ENCODE results near the gene PDGFA.

Gene PDGFA

GRCh38 chr7:467393-467828 lies 52.2 kb downstream of the PDGFA start:
- H3K4me3 ChIP-seq (ENCODE audit: low read depth, low read length) = no peak overlapping the region
- DNase-seq (ENCODE audit: low read depth) = no peak

GRCh38 chr7:466465-467191 lies 53.0 kb downstream of the PDGFA start:
- DNase-seq (ENCODE audit: low read depth) = no peak

GRCh38 chr7:465710-466400 lies 53.8 kb downstream of the PDGFA start:
- H3K4me3 ChIP-seq (ENCODE audit: low read depth, low read length) = no peak overlapping the region
- DNase-seq (ENCODE audit: low read depth) = no peak

More at GRCh38 chr7:466465-467191, 53.0 kb downstream of the PDGFA start:
- no peak overlapping the region for H3K4me3 ChIP-seq (ENCODE audit: low read depth, low read length)

DNA sequence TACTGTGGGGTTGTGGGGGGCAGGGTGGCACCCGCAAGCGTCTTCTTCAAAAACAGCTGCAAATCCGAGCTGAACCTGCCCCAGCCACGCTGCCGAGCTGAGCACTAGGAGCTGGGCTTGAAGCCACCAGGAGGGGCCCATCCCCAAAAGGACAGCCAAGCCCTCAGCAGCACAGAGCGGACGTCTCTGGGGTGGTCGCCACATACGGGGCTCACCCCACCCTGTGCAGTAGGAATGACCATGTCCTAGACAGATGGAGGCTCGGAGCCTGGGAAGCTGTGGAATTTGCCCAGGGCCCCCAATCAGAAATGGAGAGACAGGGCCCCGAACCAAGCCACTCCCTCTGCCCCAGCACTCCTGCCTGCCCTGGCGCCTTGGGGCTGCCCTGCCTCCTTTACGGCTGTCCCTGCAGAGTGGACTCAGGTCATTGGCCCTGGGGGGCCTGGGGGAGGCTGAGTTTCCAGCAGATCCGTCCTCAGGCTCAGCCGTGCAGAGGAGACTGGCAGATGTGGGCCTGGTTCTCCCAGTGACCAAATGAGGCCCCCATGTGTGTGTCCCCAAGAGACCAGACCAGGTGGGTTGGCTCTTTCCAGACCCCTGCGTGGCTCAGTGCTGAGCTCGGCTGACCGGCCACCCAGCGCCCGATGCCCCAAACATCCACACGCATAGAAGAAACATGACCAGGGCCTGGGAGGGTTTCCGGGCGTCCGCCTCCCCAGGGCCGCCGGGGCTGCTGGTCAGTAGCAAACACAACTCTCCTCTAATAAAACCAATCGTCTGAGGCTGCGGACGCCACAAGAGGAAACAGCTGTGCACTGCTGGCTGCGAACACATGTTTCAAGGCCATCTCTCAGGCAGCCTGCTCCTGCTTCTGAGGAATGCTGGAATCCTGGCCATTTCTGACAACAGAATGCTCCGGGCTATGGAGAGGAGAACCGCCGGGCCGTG lies 54.9 kb downstream of the PDGFA start:
- DNase-seq (ENCODE audit: low read depth) = peak; percentile 43

GRCh38 chr7:463817-464453 lies 55.7 kb downstream of the PDGFA start:
- no peak for DNase-seq (ENCODE audit: low read depth)
- H3K4me3 ChIP-seq (ENCODE audit: low read depth, low read length) = no peak overlapping the region

More for the DNA sequence above, 54.9 kb downstream of the PDGFA start:
- H3K4me3 ChIP-seq (ENCODE audit: low read depth, low read length) = no peak overlapping the region

GRCh38 chr7:463362-463781 lies 56.3 kb downstream of the PDGFA start:
- no peak overlapping the region for H3K4me3 ChIP-seq (ENCODE audit: low read depth, low read length)
- no peak for DNase-seq (ENCODE audit: low read depth)

GRCh38 chr7:462173-463103 lies 57.2 kb downstream of the PDGFA start:
- no peak overlapping the region for H3K4me3 ChIP-seq (ENCODE audit: low read depth, low read length)
- DNase-seq (ENCODE audit: low read depth) = no peak

GRCh38 chr7:461453-462172 lies 58.0 kb downstream of the PDGFA start:
- H3K4me3 ChIP-seq (ENCODE audit: low read depth, low read length) = no peak overlapping the region
- no peak for DNase-seq (ENCODE audit: low read depth)

DNA sequence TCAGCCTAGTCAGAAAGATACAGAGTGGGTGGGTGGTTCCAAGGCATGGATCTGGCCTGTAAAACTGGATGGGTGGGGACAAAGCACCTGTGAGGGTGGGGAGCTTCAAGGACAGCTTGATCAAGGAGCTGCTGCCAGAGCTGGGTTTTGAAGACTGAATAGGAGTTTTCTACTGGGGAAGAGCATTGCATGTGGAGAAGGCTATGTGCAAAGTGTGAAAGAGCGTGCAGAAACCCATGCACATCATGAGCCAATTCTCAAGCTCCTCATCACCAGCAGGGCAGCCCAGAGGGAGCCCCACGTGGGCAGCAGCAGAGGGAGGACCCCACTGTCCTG lies 58.6 kb downstream of the PDGFA start:
- H3K4me3 ChIP-seq (ENCODE audit: low read depth, low read length) = no peak overlapping the region

GRCh38 chr7:460374-461116 lies 59.1 kb downstream of the PDGFA start:
- DNase-seq (ENCODE audit: low read depth) = no peak
- H3K4me3 ChIP-seq (ENCODE audit: low read depth, low read length) = no peak overlapping the region

More for the DNA sequence above, 58.6 kb downstream of the PDGFA start:
- no peak for DNase-seq (ENCODE audit: low read depth)

DNA sequence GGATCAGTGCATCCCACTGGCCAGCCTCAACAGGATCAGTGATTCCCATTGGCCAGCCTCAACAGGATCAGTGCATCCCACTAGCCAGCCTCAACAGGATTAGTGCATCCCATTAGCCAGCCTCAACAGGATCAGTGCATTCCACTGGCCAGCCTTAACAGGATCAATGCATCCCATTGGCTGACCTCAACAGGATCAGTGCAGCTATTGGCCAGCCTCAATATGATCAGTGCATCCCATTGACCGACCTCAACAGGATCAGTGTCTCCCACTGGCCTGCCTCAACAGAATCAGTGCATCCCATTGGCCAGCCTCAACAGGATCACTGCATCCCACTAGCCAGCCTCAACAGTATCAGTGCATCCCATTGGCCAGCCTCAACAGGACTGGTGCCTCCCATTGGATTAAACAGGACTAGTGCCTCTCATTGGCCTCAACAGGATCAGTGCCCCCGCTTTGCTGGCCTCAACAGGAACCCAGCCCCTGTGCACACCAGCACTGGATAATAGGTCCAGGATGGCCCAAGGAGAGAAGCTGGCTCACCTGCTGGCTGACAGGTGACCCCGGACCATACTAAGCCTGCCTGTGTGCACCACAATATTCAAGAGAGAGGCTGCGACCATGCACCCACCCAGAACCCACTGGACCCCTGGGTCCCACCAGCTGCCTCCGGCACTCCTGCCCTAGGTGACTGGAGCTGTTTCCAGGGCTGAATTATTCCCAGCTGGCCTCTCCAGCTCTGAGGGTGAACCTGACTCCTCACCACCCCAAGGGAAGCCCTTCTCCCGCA lies 59.9 kb downstream of the PDGFA start:
- no peak overlapping the region for H3K4me3 ChIP-seq (ENCODE audit: low read depth, low read length)
- no peak for DNase-seq (ENCODE audit: low read depth)

DNA sequence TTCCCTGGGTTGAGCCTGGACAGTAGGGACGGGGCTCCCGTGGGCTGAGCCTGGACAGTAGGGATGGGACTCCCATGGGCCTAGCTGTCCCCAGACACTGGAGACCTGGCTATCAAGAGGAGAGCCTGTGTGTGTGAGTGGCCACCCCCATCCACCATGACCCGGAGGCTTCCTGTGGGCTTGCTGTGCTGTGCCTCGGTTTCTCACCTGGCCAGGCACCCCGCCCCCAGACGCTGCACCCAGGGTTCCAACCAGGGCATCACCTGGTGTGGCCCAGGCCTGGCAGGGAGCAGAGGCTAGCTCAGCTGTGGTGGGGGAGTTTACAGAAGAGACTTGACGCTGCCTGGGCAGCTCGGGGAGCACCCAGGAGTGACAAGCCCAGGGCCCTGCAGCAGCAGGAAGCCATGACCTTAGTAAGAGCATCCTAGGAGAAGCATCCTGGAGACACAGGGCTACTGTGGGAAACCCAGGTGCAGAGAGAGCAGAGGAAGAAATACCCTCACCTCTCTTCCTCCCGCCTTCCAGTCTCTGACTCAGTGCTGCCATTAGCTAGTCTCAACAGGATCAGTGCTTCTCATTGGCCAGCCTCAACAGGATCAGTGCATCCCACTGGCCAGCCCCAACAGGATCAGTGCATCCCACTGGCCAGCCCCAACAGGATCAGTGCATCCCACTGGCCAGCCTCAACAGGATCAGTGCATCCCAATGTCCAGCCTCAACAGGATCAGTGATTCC lies 61.0 kb downstream of the PDGFA start:
- H3K4me3 ChIP-seq (ENCODE audit: low read depth, low read length) = no peak overlapping the region
- DNase-seq (ENCODE audit: low read depth) = no peak

DNA sequence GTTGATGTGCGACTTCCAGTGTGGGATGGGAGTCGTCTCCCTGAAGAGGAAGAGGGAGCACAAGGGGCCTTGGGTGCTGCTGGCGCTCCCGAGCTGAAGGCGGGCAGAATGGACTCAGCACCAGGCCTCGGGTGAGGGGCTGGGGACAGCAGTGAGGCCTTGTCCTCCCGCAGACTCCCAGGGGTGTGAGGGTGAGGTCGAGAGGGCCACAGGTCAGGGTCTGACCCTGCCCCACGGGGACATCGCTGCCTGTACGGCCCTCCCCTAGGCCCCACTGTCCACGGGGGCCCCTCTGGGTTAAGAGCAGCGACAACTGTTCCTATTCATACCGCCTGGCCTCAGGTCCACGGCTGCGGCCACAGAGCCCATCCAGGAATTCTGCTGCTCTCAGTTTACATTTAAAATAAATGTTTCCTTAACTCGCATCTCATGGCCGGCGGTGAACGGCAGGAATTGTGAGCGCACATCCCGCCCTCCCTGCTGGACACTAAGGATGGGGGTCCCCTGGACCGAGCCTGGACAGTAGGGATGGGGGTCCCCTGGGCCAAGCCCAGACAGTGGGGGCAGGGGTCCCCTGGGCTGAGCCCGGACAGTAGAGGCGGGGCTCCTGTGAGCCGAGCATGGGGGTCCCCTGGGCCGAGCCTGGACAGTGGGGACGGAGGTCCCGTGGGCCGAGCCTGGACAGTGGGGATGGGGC lies 61.7 kb downstream of the PDGFA start:
- no peak overlapping the region for H3K4me3 ChIP-seq (ENCODE audit: low read depth, low read length)
- DNase-seq (ENCODE audit: low read depth) = no peak

DNA sequence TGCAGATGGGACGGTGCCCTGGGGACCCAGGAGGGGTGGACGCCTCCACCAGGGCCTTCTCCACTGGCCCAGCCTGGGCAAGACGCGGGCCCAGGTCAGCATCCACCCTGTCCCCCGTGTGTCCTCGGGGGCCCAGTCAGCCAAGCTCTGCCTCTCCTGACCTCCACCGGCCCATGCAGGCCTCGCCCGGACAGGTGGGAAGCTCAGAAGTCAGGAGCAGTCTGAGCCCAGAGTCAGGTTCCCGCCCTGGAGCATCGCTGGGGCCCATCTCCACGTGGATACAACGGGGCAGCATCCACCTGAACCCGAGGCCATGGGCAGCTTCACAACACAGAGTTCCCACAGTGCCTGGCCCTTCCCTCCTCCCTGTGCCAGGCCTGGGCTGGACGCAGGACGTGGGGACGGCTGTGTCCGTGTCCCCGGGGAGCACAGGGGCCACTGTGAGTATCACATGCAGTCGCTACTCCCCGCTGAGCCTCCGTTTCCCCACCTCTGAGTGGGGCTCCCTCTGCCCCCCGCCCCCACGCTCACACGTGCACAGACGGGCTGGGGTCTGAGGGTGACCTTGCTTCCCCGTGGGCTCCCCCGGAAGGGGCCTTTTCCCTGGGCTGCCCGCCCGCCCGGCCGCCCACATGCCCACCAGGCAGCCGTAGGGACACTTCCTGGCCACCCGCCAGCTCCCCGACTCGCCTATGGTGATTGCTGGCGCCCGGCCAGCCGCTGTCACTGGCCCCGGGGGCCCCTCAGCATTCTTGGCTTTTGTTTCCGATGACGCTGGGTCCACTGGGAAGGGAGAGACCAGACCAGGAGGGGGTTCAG lies 64.3 kb downstream of the PDGFA start:
- DNase-seq (ENCODE audit: low read depth) = no peak
- H3K4me3 ChIP-seq (ENCODE audit: low read depth, low read length) = no peak overlapping the region
